ENCODE data around the gene SLC15A4. TPM values are rescaled to one million over a fixed set of nuclear protein-coding genes. Genes with fewer than 3 reads are reported as not detected.

The SLC15A4 gene
- total RNA-seq, 1 experiment from 2014 or later = 20.6 TPM

DNA sequence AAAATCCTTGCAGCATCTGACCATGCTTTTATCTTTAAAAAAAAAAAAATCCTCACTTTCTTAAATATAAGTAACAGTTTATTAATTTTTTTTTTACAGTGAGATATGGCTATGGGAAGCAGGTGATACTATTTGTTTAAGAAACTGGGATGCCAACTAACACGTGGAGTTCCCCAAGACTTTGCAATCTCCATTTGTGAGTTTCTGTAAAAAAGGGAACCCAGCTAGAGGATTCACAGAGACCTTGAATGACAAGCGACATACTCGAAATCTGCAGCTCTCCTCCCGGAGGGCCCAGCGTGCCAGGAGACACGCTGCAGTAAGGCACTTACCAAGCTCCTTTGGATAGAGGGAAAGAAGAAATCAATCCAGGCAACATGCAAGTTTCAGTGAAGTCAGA lies 30.1 kb downstream of the SLC15A4 start:
- Histone ChIP-seq H3K27ac (ENCODE audit: low read depth, low read length) (no peak overlapping the region), H3K36me3 (ENCODE audit: control insufficient read depth in 1 of 2, insufficient read depth in 2 of 2, low read length in 2 of 2) (peaks cover 15 to 24% of the 10 kb centered on the region in 2 experiments; a peak in 3 of 4 replicates), H3K9ac (ENCODE audit: low read length) (no peak overlapping the region), H4K20me1 (ENCODE audit: insufficient read depth) (no peaks in the 10 kb centered on the region), H3K4me3 (replicated peaks in 1 of 2; ENCODE audit: low read depth in 1 of 2, low read length in 2 of 2) (no peak overlapping the region), H3K79me2 (ENCODE audit: insufficient read depth, low read length) (no peaks in the 10 kb centered on the region), H3K9me2 (ENCODE audit: insufficient read depth) (no peaks in the 10 kb centered on the region), H3K27me3 (ENCODE audit: insufficient read depth, low read length) (no peaks in the 10 kb centered on the region), H2AFZ (ENCODE audit: low read depth, low read length, poor library complexity, severe bottlenecking) (no peak overlapping the region), H3K4me1 (ENCODE audit: control insufficient read depth in 1 of 2, insufficient read depth in 2 of 2, low read length in 2 of 2) (no peaks in the 10 kb centered on the region), H3K4me2 (ENCODE audit: low read length) (no peak overlapping the region), H3K9me3 (ENCODE audit: control insufficient read depth in 1 of 2, insufficient read depth in 1 of 2, low read depth in 1 of 2, low read length in 2 of 2) (no peaks in the 10 kb centered on the region)
- CTCF ChIA-PET = no interaction called here
- DNase-seq (ENCODE audit: low read depth, low spot score) = no peak
- POLR2A ChIA-PET = no interaction called here
- intact Hi-C loops (cut with micrococcal nuclease) = no loop called here
- TF ChIP-seq EZH2phosphoT487 (IDR thresholded peaks at IDR 0.05; ENCODE audit: borderline replicate concordance) (no peak), TCF7L2 (IDR thresholded peaks at IDR 0.05; ENCODE audit: borderline replicate concordance, extremely low read depth, insufficient read depth, insufficient read length) (no peak), CBX3 (IDR thresholded peaks at IDR 0.05; ENCODE audit: low read depth) (no peak), JUND (IDR thresholded peaks at IDR 0.05) (no peak), CEBPB (IDR thresholded peaks at IDR 0.05; ENCODE audit: low read depth) (no peak), SRF (IDR thresholded peaks at IDR 0.05; ENCODE audit: low read depth) (no peak), POLR2A (IDR thresholded peaks at IDR 0.05; ENCODE audit: borderline replicate concordance, extremely low read depth, insufficient read depth, insufficient read length) (no peak), SIN3A (IDR thresholded peaks at IDR 0.05; ENCODE audit: low read depth) (no peak), YY1 (IDR thresholded peaks at IDR 0.05; ENCODE audit: extremely low read depth, insufficient replicate concordance, low read depth, low read length) (no peak), POLR2AphosphoS5 (IDR thresholded peaks at IDR 0.05; ENCODE audit: low read depth, low read length) (no peak)
- TF ChIP-seq, protein P1, sequence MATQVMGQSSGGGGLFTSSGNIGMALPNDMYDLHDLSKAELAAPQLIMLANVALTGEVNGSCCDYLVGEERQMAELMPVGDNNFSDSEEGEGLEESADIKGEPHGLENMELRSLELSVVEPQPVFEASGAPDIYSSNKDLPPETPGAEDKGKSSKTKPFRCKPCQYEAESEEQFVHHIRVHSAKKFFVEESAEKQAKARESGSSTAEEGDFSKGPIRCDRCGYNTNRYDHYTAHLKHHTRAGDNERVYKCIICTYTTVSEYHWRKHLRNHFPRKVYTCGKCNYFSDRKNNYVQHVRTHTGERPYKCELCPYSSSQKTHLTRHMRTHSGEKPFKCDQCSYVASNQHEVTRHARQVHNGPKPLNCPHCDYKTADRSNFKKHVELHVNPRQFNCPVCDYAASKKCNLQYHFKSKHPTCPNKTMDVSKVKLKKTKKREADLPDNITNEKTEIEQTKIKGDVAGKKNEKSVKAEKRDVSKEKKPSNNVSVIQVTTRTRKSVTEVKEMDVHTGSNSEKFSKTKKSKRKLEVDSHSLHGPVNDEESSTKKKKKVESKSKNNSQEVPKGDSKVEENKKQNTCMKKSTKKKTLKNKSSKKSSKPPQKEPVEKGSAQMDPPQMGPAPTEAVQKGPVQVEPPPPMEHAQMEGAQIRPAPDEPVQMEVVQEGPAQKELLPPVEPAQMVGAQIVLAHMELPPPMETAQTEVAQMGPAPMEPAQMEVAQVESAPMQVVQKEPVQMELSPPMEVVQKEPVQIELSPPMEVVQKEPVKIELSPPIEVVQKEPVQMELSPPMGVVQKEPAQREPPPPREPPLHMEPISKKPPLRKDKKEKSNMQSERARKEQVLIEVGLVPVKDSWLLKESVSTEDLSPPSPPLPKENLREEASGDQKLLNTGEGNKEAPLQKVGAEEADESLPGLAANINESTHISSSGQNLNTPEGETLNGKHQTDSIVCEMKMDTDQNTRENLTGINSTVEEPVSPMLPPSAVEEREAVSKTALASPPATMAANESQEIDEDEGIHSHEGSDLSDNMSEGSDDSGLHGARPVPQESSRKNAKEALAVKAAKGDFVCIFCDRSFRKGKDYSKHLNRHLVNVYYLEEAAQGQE (IDR thresholded peaks at IDR 0.05; ENCODE audit: low read depth) = no peak
- TF ChIP-seq, protein P2, sequence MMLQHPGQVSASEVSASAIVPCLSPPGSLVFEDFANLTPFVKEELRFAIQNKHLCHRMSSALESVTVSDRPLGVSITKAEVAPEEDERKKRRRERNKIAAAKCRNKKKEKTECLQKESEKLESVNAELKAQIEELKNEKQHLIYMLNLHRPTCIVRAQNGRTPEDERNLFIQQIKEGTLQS (IDR thresholded peaks at IDR 0.05) = no peak
- TF ChIP-seq, protein P3, sequence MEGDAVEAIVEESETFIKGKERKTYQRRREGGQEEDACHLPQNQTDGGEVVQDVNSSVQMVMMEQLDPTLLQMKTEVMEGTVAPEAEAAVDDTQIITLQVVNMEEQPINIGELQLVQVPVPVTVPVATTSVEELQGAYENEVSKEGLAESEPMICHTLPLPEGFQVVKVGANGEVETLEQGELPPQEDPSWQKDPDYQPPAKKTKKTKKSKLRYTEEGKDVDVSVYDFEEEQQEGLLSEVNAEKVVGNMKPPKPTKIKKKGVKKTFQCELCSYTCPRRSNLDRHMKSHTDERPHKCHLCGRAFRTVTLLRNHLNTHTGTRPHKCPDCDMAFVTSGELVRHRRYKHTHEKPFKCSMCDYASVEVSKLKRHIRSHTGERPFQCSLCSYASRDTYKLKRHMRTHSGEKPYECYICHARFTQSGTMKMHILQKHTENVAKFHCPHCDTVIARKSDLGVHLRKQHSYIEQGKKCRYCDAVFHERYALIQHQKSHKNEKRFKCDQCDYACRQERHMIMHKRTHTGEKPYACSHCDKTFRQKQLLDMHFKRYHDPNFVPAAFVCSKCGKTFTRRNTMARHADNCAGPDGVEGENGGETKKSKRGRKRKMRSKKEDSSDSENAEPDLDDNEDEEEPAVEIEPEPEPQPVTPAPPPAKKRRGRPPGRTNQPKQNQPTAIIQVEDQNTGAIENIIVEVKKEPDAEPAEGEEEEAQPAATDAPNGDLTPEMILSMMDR (IDR thresholded peaks at IDR 0.05 in 2 of 3, conservative IDR thresholded peaks at IDR 0.05 in 1 of 3; ENCODE audit: borderline replicate concordance in 1 of 3, insufficient read depth in 1 of 3, low read depth in 2 of 3, low read length in 2 of 3) = no peak
- no peak for ATAC-seq
- BruUV-seq (replicated peaks) = no TSS peak
- RAD21 ChIA-PET (ENCODE audit: low non-redundant PET in 1 of 2, low total read pairs in 2 of 2, uncharacterized antibody in 2 of 2, unreplicated experiment in 2 of 2) = no interaction called here
